ENCODE results near the gene ATP13A4. TPM values are rescaled to one million over a fixed set of nuclear protein-coding genes. Genes with fewer than 3 reads are reported as not detected.
A peak's percentile ranks its signal among the peaks of the same experiment; 100 is the strongest.

Gene ATP13A4
- total and polyA plus RNA-seq, 2 experiments from 2014 or later, result 5.2 to 14.2 TPM

DNA sequence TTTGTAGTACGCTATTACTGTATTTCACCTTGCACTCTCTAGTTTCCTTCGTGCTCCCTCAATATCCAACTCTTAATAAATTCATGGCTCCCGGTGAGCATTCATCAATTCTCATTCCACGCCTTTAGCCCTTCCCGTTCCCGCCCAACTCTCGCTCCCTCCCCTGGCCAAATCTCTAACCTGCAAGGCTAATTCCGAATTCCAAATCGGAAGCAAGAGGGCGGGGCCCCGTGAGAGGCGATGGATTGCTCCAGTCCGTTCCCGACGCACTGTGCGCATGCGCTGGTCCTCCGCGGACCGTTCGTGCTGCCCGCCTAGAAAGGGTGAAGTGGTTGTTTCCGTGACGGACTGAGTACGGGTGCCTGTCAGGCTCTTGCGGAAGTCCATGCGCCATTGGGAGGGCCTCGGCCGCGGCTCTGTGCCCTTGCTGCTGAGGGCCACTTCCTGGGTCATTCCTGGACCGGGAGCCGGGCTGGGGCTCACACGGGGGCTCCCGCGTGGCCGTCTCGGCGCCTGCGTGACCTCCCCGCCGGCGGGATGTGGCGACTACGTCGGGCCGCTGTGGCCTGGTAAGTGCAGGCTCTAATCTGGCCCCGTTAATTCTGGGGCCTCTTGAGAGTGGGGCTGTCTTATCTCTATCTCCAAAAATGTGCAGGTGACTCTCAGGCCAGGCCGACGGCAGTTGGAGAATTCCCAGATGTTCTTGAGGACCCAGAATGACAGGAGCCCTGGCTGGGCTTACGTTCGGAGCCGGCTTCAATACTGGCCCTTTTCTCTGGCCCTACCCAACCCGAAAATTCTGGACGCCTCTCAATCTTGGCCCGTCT, 38.4 kb upstream of the ATP13A4 start, which contains the start of gene OPA1:
OPA1 (plus strand) TSS at position 368 of the 827 bp plus-strand sequence; CDS start at position 538, 170 bp downstream.
- peak; percentile 99 for DNase-seq (ENCODE audit: low spot score)
- no peaks in the 10 kb centered on the region for H3K9me2 ChIP-seq (replicated peaks; ENCODE audit: insufficient read depth)
- H2AFZ ChIP-seq, result peak within 1 kb of the TSS; percentile 98
- peak within 1 kb of the TSS; percentile 96 for H3K4me3 ChIP-seq
- no peak for TF ChIP-seq EZH2phosphoT487 (IDR thresholded peaks at IDR 0.05; ENCODE audit: low read depth, severe bottlenecking, unreplicated experiment)
- TF ChIP-seq, protein P1, sequence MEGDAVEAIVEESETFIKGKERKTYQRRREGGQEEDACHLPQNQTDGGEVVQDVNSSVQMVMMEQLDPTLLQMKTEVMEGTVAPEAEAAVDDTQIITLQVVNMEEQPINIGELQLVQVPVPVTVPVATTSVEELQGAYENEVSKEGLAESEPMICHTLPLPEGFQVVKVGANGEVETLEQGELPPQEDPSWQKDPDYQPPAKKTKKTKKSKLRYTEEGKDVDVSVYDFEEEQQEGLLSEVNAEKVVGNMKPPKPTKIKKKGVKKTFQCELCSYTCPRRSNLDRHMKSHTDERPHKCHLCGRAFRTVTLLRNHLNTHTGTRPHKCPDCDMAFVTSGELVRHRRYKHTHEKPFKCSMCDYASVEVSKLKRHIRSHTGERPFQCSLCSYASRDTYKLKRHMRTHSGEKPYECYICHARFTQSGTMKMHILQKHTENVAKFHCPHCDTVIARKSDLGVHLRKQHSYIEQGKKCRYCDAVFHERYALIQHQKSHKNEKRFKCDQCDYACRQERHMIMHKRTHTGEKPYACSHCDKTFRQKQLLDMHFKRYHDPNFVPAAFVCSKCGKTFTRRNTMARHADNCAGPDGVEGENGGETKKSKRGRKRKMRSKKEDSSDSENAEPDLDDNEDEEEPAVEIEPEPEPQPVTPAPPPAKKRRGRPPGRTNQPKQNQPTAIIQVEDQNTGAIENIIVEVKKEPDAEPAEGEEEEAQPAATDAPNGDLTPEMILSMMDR (IDR thresholded peaks at IDR 0.05; ENCODE audit: poor library complexity), result peak; percentile 37
- no peak for TF ChIP-seq EZH2 (IDR thresholded peaks at IDR 0.05; ENCODE audit: borderline replicate concordance)
- H3K9me3 ChIP-seq (ENCODE audit: low read depth), result no peaks in the 10 kb centered on the region
- WGBS (ENCODE audit: low lambda C conversion rate, missing lambda C conversion rate), result 2% methylated on average over 52 of the region's 55 CpGs
- no peaks in the 10 kb centered on the region for H3K36me3 ChIP-seq (replicated peaks; ENCODE audit: insufficient read depth, low read depth)
- H3K4me2 ChIP-seq, result peak within 1 kb of the TSS; percentile 91
- peaks cover 45% of the 10 kb centered on the region for H3K79me2 ChIP-seq
- peaks cover 7% of the 10 kb centered on the region for H3K4me1 ChIP-seq (ENCODE audit: insufficient read depth)
- peak within 1 kb of the TSS; percentile 93 for H3K27ac ChIP-seq
- H3K27me3 ChIP-seq, result no peaks in the 10 kb centered on the region
- no peaks in the 10 kb centered on the region for H4K20me1 ChIP-seq (ENCODE audit: insufficient read depth, poor library complexity, severe bottlenecking)

DNA sequence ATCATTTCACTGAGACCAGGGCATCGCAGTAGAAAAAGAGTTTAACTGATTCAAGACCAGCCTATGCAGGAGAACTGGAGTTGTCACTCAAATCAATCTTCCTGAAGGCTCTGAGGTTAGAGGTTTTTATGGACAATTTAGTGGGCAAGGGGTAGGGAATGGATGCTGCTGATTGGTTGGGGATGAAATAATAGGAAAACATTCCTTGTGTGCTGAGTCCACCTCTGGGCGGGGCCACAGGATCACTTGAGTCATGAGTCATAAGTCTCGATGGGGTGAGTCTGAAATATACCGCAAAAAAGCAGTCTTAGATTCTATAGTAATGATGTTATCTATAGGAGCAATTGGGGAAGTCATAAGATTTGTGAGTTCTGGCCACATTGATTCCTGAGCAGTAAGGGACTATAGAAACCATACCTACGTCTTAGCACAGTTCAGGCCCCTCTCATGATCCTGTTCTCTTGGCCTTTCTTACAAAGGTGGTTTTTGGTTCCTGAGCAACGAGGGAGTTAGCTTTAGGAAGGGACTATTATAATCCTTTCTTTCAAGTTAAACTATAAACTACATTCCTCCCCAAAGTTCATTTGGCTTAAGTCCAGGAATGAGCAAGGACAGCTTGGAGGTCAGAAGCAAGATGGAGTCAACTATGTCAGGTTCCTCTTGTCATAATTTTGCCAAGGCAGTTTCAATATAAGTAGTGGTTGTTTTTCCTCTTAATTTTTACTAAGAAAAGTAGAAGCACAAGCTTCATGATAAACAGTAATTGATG, 35.6 kb upstream of the ATP13A4 start:
- H3K27ac ChIP-seq, result no peak overlapping the region
- no peaks in the 10 kb centered on the region for H3K9me2 ChIP-seq (replicated peaks; ENCODE audit: insufficient read depth)
- no peaks in the 10 kb centered on the region for H3K27me3 ChIP-seq
- no peaks in the 10 kb centered on the region for H4K20me1 ChIP-seq (ENCODE audit: insufficient read depth, poor library complexity, severe bottlenecking)
- peaks cover 20% of the 10 kb centered on the region for H3K79me2 ChIP-seq
- TF ChIP-seq EZH2phosphoT487 (IDR thresholded peaks at IDR 0.05; ENCODE audit: low read depth, severe bottlenecking, unreplicated experiment), result no peak
- TF ChIP-seq, protein P1 (IDR thresholded peaks at IDR 0.05; ENCODE audit: poor library complexity), result no peak
- TF ChIP-seq EZH2 (IDR thresholded peaks at IDR 0.05; ENCODE audit: borderline replicate concordance), result no peak
- peaks cover 7% of the 10 kb centered on the region for H3K4me1 ChIP-seq (ENCODE audit: insufficient read depth)
- 84% methylated on average over 6 of the region's 6 CpGs for WGBS (ENCODE audit: low lambda C conversion rate, missing lambda C conversion rate)
- H3K4me3 ChIP-seq, result no peak overlapping the region
- H3K36me3 ChIP-seq (replicated peaks; ENCODE audit: insufficient read depth, low read depth), result no peaks in the 10 kb centered on the region
- H2AFZ ChIP-seq, result no peak overlapping the region
- DNase-seq (ENCODE audit: low spot score), result peak; percentile 29
- no peak overlapping the region for H3K4me2 ChIP-seq
- H3K9me3 ChIP-seq (ENCODE audit: low read depth), result no peaks in the 10 kb centered on the region

DNA sequence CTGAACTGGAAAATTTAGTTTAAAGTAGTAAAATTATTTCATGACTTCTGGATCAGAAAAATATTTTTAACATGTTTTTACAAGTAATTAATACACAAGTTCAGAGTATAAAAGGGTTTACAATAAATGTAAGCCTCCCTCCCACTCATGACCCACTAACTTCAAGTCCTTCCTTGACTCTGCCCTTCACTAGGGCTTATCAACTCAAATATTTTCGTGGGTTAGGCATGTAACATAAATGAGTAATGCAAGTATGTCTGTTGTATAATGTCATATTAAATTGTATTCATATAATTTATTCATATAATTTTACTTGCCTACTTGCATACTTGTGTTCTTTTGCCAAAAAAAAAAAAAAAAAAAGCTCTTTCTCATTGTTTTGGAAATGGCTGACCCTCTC, 34.9 kb upstream of the ATP13A4 start:
- no peaks in the 10 kb centered on the region for H3K9me2 ChIP-seq (replicated peaks; ENCODE audit: insufficient read depth)
- H4K20me1 ChIP-seq (ENCODE audit: insufficient read depth, poor library complexity, severe bottlenecking), result no peaks in the 10 kb centered on the region
- H3K36me3 ChIP-seq (replicated peaks; ENCODE audit: insufficient read depth, low read depth), result no peaks in the 10 kb centered on the region
- TF ChIP-seq, protein P1 (IDR thresholded peaks at IDR 0.05; ENCODE audit: poor library complexity), result no peak
- TF ChIP-seq EZH2 (IDR thresholded peaks at IDR 0.05; ENCODE audit: borderline replicate concordance), result no peak
- TF ChIP-seq EZH2phosphoT487 (IDR thresholded peaks at IDR 0.05; ENCODE audit: low read depth, severe bottlenecking, unreplicated experiment), result no peak
- no peak overlapping the region for H3K27ac ChIP-seq
- DNase-seq (ENCODE audit: low spot score), result no peak
- H3K9me3 ChIP-seq (ENCODE audit: low read depth), result no peaks in the 10 kb centered on the region
- peaks cover 13% of the 10 kb centered on the region for H3K79me2 ChIP-seq
- WGBS (ENCODE audit: low lambda C conversion rate, missing lambda C conversion rate), result 50% methylated on average over 1 of the region's 1 CpG
- no peak overlapping the region for H3K4me3 ChIP-seq
- H2AFZ ChIP-seq, result no peak overlapping the region
- H3K4me1 ChIP-seq (ENCODE audit: insufficient read depth), result peaks cover 7% of the 10 kb centered on the region
- H3K4me2 ChIP-seq, result no peak overlapping the region
- H3K27me3 ChIP-seq, result no peaks in the 10 kb centered on the region

Data from hepatocyte (in vitro differentiated cells).